ENCODE measurements around the gene ANKRD31.

GRCh38 chr5:75260708-75261107, 24.0 kb upstream of the ANKRD31 start:
- TF ChIP-seq CTCF (IDR thresholded peaks at IDR 0.05) (no peak), POLR2AphosphoS5 (IDR thresholded peaks at IDR 0.05; ENCODE audit: insufficient read depth in 1 of 2, low read depth in 1 of 2) (no peak), POLR2A (IDR thresholded peaks at IDR 0.05) (no peak)

Measured in vagina (tissue), 2 donors.